OCI-LY3 (cell line): ENCODE data around the gene CAP2.

Experiments used
- H2AFZ ChIP-seq: fragments of 200-600, 300-600 bp; shearing (Covaris generic); 2 replicates; pipeline ENCODE4 v1.6.0; 2014; ENCODE audit warnings: antibody characterized with exemption, low read depth, low read length
- H3K27ac ChIP-seq: fragments of 200-600, 300-600 bp; sonication (generic); 2 replicates; pipeline ENCODE4 v1.5.1; 2014; ENCODE audit warnings: mild to moderate bottlenecking, low read length, moderate library complexity, mixed read lengths
- H3K27me3 ChIP-seq: fragments of 200-600, 300-600 bp; sonication (generic); 2 replicates; pipeline ENCODE4 v1.6.1; 2014; ENCODE audit warnings: low read depth, low read length, mixed read lengths
- H3K36me3 ChIP-seq: fragments of 200-600, 300-600 bp; sonication (generic); replicated peaks from 2 replicates; pipeline ENCODE3; 2014; ENCODE audit warnings: low read depth, low read length, mixed read lengths
- H3K4me1 ChIP-seq: fragments of 300-600, 200-600 bp; sonication (generic); 2 replicates; pipeline ENCODE4 v1.6.1; 2014; ENCODE audit warnings: low read length, mixed read lengths
- H3K4me2 ChIP-seq: fragments of 200-600, 300-600 bp; sonication (generic); 2 replicates; pipeline ENCODE4 v1.6.1; 2014; ENCODE audit warnings: low read length, mixed read lengths
- H3K4me3 ChIP-seq: fragments of 300-600, 200-600 bp; sonication (generic); 2 replicates; pipeline ENCODE4 v1.5.1; 2014; ENCODE audit warnings: antibody characterized with exemption, mild to moderate bottlenecking, low read length, moderate library complexity
- H3K79me2 ChIP-seq: fragments of 300-600, 200-600 bp; shearing (Covaris generic); 2 replicates; pipeline ENCODE4 v1.6.1; 2014; ENCODE audit warnings: mild to moderate bottlenecking, low read length, mixed read lengths
- H3K9ac ChIP-seq: fragments of 300-600, 200-600 bp; shearing (Covaris generic); 2 replicates; pipeline ENCODE4 v1.6.0; 2014; ENCODE audit warnings: mild to moderate bottlenecking, low read length, moderate library complexity
- H3K9me3 ChIP-seq: fragments of 200-600, 300-600 bp; shearing (Covaris generic); 2 replicates; pipeline ENCODE4 v1.6.1; 2014; ENCODE audit warnings: low read length, mixed read lengths; ENCODE audit not compliant: insufficient read depth
- H4K20me1 ChIP-seq: fragments of 200-600, 300-600 bp; sonication (generic); 2 replicates; pipeline ENCODE4 v1.6.1; 2016; ENCODE audit warnings: low read length, mixed read lengths; ENCODE audit not compliant: insufficient read depth
- EZH2phosphoT487 ChIP-seq: fragments of 200-600 bp; shearing (Covaris generic); IDR thresholded peaks from 2 replicates; pipeline ENCODE4 v1.6.1; 2018; ENCODE audit warnings: antibody characterized with exemption, mixed run types, low read depth
- TF ChIP-seq, protein P1 (sequence below): fragments of 200-600, 300-600 bp; sonication (generic); IDR thresholded peaks from 2 replicates; pipeline ENCODE4 v1.5.1; 2014; ENCODE audit warnings: antibody characterized with exemption, low read length, low read depth

CAP2 gene

DNA sequence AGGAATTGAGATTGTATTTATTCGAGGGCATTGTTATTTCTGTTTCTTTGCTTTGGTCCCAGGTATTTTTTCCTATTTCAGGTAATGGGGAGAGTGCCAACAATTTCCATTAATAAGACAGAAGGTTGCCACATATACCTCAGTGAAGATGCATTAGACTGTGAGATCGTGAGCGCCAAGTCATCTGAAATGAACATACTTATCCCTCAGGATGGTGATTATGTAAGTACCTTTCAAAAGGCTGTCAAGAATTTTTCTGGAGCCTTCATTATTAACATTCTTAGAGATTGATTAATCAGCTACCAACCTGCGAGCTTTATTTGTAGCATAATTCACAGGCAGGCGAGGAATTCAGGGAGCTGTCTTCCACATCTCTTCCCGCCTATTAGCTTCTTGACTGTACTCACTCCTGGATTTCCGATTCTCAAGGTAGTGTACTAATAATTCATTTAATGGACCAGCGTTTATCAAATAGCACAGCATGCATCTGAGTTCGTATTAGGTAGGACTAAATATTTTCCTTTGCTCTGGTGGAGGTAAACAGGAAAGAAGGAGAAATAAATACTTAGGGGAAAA is 158.1 kb downstream of the CAP2 start:
- H3K4me1 ChIP-seq: peaks cover 6% of the 10 kb centered on the region
- no peaks in the 10 kb centered on the region for H4K20me1 ChIP-seq
- no peak overlapping the region for H3K4me3 ChIP-seq
- H3K79me2 ChIP-seq: no peaks in the 10 kb centered on the region
- H2AFZ ChIP-seq: no peak overlapping the region
- no peak overlapping the region for H3K4me2 ChIP-seq
- H3K9me3 ChIP-seq: no peaks in the 10 kb centered on the region
- TF ChIP-seq, protein P1, sequence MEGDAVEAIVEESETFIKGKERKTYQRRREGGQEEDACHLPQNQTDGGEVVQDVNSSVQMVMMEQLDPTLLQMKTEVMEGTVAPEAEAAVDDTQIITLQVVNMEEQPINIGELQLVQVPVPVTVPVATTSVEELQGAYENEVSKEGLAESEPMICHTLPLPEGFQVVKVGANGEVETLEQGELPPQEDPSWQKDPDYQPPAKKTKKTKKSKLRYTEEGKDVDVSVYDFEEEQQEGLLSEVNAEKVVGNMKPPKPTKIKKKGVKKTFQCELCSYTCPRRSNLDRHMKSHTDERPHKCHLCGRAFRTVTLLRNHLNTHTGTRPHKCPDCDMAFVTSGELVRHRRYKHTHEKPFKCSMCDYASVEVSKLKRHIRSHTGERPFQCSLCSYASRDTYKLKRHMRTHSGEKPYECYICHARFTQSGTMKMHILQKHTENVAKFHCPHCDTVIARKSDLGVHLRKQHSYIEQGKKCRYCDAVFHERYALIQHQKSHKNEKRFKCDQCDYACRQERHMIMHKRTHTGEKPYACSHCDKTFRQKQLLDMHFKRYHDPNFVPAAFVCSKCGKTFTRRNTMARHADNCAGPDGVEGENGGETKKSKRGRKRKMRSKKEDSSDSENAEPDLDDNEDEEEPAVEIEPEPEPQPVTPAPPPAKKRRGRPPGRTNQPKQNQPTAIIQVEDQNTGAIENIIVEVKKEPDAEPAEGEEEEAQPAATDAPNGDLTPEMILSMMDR: no peak
- TF ChIP-seq EZH2phosphoT487: no peak
- H3K9ac ChIP-seq: no peak overlapping the region
- H3K27me3 ChIP-seq: no peaks in the 10 kb centered on the region
- no peak overlapping the region for H3K27ac ChIP-seq
- H3K36me3 ChIP-seq: no peaks in the 10 kb centered on the region

DNA sequence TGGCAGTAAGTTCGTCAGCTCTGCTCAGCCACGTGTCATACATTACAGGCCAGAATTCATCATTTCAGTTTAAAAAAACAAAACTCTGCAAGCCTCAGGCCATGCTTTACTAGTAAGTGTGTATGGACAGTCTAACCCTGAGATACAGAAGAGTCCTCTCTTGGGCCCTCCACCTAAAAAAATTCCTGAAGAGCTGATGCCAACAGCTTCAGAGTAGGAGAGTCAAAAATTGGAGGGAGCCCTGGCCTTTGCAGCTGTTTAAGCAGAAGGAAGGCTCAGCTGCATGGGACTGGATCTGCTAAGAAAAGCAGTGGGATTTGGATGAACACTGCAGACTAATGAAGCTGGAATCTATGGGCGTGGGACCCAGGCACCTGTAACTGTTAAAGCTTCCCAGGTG is 159.5 kb downstream of the CAP2 start:
- no peaks in the 10 kb centered on the region for H3K27me3 ChIP-seq
- H3K4me1 ChIP-seq: peaks cover 6% of the 10 kb centered on the region
- H3K79me2 ChIP-seq: no peaks in the 10 kb centered on the region
- no peak overlapping the region for H3K27ac ChIP-seq
- no peak overlapping the region for H3K9ac ChIP-seq
- H3K4me2 ChIP-seq: no peak overlapping the region
- no peaks in the 10 kb centered on the region for H3K36me3 ChIP-seq
- H3K4me3 ChIP-seq: no peak overlapping the region
- H4K20me1 ChIP-seq: no peaks in the 10 kb centered on the region
- TF ChIP-seq EZH2phosphoT487: no peak
- TF ChIP-seq, protein P1: no peak
- no peaks in the 10 kb centered on the region for H3K9me3 ChIP-seq
- H2AFZ ChIP-seq: no peak overlapping the region

DNA sequence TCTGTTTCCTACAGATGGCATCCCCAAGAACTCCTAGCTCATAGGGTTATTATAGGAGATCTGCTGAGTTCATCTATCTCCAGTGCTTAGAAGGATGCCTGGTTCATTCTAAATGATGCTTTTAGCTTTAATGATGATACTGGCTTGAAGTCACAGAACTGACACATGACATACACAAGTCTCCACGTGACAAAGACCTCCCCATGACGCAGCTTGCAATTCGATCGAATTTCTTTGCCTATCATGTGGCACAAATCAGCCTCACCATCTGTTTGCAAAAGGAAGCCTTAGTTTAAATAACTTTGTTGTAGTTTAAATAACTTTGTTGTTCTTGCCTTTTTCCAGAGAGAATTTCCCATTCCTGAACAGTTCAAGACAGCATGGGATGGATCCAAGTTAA is 162.6 kb downstream of the CAP2 start:
- Histone ChIP-seq H3K27me3 (no peaks in the 10 kb centered on the region), H4K20me1 (no peaks in the 10 kb centered on the region), H3K79me2 (no peaks in the 10 kb centered on the region), H3K4me1 (no peaks in the 10 kb centered on the region), H3K36me3 (no peaks in the 10 kb centered on the region), H3K9ac (no peak overlapping the region), H3K4me2 (no peak overlapping the region), H3K27ac (no peak overlapping the region), H3K4me3 (no peak overlapping the region), H3K9me3 (no peaks in the 10 kb centered on the region), H2AFZ (no peak overlapping the region)
- TF ChIP-seq, protein P1: no peak
- TF ChIP-seq EZH2phosphoT487: no peak

DNA sequence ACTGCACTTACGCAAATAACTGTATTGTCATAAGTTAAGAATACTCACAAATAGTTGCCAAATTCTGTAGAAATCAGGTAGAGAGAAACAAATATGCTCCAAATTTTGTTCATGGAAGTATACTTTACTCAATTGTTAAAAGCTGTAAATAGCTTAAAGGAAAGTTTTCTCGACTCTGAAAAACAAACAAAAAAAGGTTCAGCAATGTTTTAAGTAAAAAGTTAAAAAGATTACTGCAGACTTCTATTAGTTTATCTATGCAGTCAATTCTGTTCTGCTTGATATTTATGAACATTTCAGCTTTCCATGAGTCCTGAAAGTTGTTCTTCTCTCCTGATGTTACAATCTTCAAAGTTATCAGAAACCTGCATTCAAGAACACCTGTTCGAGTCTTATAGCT is 169.2 kb downstream of the CAP2 start:
- Histone ChIP-seq H3K27me3 (no peaks in the 10 kb centered on the region), H3K36me3 (no peaks in the 10 kb centered on the region), H3K4me1 (no peaks in the 10 kb centered on the region), H3K4me2 (no peak overlapping the region), H3K27ac (no peak overlapping the region), H4K20me1 (no peaks in the 10 kb centered on the region), H2AFZ (no peak overlapping the region), H3K9me3 (no peaks in the 10 kb centered on the region), H3K9ac (no peak overlapping the region), H3K79me2 (no peaks in the 10 kb centered on the region), H3K4me3 (no peak overlapping the region)
- no peak for TF ChIP-seq EZH2phosphoT487
- TF ChIP-seq, protein P1: no peak
